HG02943 (cell line): ENCODE measurements around the gene BIRC2.
"Not testable (repeated sequence)": the region's sequence is repeated elsewhere in the genome, so short reads cannot be mapped to it uniquely, and the experiment has no call there.

Experiments
- ATAC-seq: cut with Tn5 transposase; IDR thresholded peaks from one replicate; pipeline ENCODE4 v1.9.1; 2021; ENCODE audit warnings: mild to moderate bottlenecking, low read depth, moderate library complexity; ENCODE audit not compliant: unreplicated experiment

Gene BIRC2

GRCh38 chr11:102346748-102347461 is at the start of gene BIRC2:
Gene BIRC2 (plus strand): TSS chr11:102347214. CDS start chr11:102349855, 2,641 bp downstream.
- ATAC-seq: peak; percentile 85

GRCh38 chr11:102300837-102301236 is 46.2 kb upstream of the BIRC2 start:
- not testable (repeated sequence) for ATAC-seq

GRCh38 chr11:102302241-102302640 is 44.8 kb upstream of the BIRC2 start:
- no peak for ATAC-seq

- no peak for ATAC-seq
Observed at GRCh38 chr11:102304686-102305085, 42.3 kb upstream of the BIRC2 start.

GRCh38 chr11:102305352-102306047 is 41.5 kb upstream of the BIRC2 start:
- ATAC-seq: no peak

- no peak for ATAC-seq
Observed at GRCh38 chr11:102306048-102306597, 40.9 kb upstream of the BIRC2 start.

- no peak for ATAC-seq
Observed at GRCh38 chr11:102306817-102307726, 39.9 kb upstream of the BIRC2 start.

GRCh38 chr11:102307727-102308038 is 39.3 kb upstream of the BIRC2 start:
- ATAC-seq: no peak

- ATAC-seq: no peak
Observed at GRCh38 chr11:102309621-102310541, 37.1 kb upstream of the BIRC2 start.

- no peak for ATAC-seq
Observed at GRCh38 chr11:102312667-102313066, 34.3 kb upstream of the BIRC2 start.

GRCh38 chr11:102313238-102313940 is 33.6 kb upstream of the BIRC2 start:
- no peak for ATAC-seq

- no peak for ATAC-seq
Observed at GRCh38 chr11:102314784-102315183, 32.2 kb upstream of the BIRC2 start.

GRCh38 chr11:102316346-102316904 is 30.6 kb upstream of the BIRC2 start:
- ATAC-seq: no peak

- peak; percentile 84 for ATAC-seq
Observed at GRCh38 chr11:102317099-102317767, 29.8 kb upstream of the BIRC2 start, which contains the start of gene BIRC3. Gene BIRC3 (plus strand): TSS chr11:102317484. CDS start chr11:102324510, 7,026 bp downstream.

GRCh38 chr11:102317768-102318103 is 29.3 kb upstream of the BIRC2 start:
- no peak for ATAC-seq

- ATAC-seq: no peak
Observed at GRCh38 chr11:102318469-102318868, 28.5 kb upstream of the BIRC2 start.

- ATAC-seq: no peak
Observed at GRCh38 chr11:102319544-102319943, 27.5 kb upstream of the BIRC2 start.

GRCh38 chr11:102320188-102320587 is 26.8 kb upstream of the BIRC2 start:
- ATAC-seq: no peak
